Glomerular visceral epithelial cell (primary cell): ENCODE data around the gene TAC3.
A peak's percentile ranks its signal among the peaks of the same experiment; 100 is the strongest.
"Not testable (repeated sequence)": the region's sequence is repeated elsewhere in the genome, so short reads cannot be mapped to it uniquely, and the experiment has no call there.

Source experiments
- DNase-seq: peaks from one replicate; pipeline ENCODE4 v3.0.0-alpha.2; 2016; ENCODE audit errors: extremely low spot score

Gene TAC3

GRCh38 chr12:57016348-57016747, at the start of gene TAC3:
TAC3 (minus strand) TSS chr12:57016529; CDS start chr12:57015797, 732 bp downstream.
- DNase-seq = no peak

DNA sequence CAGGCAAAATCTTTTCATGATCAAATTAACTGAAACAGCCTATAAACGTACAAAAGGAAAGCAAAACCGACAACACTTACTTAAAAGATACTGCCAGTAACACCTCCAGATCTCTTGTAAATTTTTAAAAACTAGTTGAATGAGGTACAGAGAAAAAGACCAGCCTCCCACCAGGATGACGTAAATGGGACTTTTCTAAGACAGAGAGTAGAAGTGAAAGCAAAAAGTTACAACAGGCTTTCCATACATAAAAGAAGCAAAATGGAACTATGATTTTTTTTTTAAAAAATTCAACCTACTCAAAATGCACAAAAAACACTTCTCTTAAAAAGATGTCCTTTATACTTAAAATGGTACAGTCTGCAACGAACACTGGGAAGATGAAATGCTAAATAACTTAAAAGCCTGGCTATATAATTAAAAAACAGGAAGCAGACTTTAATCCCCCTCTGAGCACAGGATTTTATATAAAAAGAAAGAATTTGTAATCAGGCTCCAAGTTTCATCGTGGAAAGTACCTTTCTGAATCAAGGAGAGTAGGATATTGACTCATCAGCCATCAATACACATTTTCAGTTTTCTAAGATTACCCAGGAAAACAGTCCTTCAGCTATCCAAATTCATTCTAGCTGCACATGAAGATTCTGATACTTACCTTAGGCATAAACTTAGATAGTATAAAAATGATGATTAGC, 47.8 kb upstream of the TAC3 start:
- DNase-seq = no peak

DNA sequence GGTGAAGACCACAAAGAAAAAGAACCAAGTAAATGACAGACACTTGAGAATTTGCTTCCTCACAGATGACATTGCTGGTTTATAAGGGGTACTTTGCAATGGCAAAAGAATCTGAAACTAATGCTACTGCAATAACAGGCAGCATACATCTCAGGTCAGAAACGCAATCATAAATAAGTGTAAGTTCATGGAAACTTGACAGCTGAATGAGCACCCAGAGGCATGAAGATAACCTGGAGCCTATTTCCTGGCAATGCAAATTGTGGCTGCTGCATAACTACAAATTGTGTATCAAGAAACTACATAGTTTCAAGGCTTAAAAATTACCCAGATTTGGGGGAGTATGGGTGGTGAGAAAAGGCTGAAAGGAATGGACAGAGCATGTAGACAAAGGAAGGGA, 42.1 kb upstream of the TAC3 start:
- no peak for DNase-seq

DNA sequence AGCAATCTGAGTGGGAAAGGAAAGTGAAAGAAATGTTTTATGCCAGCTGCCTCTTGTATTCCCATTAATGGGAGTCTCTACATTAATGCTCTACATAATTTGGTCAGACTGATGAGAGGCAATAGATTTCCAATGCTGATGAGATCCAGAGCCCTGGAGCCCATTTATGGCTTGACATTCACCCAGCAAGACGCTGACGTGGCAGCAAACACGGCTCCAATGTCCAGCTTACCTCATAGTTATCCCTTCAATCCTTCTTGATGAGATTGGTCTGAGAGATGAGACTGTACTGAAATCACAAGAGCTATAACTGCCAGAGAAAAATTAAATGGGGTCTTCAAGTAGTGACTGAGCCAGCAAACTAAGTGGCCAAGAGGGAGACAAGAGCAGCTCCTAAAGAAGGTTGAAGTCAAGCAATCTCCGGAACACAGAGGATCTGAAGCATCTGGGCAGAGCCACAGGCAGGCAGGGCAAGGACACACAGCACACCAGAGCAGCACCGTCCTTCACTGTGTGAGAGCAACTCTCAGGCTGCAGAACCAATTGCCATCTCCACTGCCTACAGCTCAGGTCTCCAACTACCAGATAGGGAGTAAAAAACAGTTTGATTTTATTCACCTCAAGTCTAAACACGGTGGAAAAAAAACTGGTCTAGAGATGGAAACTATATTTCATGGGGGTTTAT, 40.9 kb upstream of the TAC3 start:
- DNase-seq = no peak

GRCh38 chr12:57055824-57056223, 39.5 kb upstream of the TAC3 start:
- DNase-seq = no peak

DNA sequence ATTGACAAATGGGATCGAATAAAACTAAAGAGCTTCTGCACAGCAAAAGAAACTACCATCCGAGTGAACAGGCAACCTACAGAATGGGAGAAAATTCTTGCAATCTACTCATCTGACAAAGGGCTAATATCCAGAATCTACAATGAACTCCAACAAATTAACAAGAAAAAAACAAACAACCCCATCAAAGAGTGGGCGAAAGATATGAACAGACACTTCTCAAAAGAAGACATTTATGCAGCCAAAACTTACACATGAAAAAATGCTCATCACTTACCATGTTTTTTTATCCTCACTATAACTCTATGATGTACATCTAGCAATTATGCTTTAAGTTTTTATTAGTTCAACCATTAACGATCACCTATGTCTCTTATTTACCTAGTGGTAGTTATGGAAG, 37.6 kb upstream of the TAC3 start:
- not testable (repeated sequence) for DNase-seq

GRCh38 chr12:57053146-57053545, 36.8 kb upstream of the TAC3 start:
- DNase-seq = not testable (repeated sequence)

DNA sequence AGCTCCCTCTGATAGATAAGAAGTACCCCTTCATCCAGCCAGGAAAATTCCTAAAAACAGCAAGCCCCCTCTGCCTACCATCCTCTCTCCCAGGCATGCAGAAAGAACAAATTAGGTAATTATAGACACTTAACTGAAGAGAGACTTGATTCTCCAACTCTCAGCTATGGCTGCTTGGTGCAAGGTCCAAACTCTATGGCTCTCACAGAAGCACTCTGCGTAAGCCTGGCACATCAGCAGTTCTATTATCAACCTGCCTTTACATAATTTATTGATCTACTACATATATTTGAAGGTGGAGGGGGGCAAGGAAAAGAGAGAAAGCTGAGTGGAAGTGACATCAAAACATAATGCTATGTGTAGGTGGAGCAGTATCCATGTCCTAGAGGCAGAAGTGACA, 34.7 kb upstream of the TAC3 start:
- no peak for DNase-seq

- DNase-seq = no peak
Observed at GRCh38 chr12:57049890-57050289, 33.6 kb upstream of the TAC3 start, which contains the start of gene MYO1A. MYO1A (minus strand) TSS chr12:57050129; CDS start chr12:57048323, 1,806 bp downstream.

DNA sequence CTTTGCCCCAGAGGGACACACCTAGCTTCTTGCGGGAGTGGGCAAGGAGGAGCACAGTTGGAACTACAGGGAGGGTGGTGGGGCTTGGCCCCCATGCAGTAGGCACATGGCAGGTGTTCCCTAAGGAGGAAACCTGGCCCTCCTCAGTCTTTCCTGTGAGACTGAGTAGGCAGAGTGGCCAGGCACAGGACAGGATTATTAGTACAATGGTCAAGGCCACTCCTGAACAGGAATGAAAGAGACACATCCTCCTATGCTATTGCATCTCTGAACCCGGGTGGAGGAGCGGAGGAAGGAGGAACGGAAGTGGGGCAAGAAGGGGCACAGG, 32.8 kb upstream of the TAC3 start:
- no peak for DNase-seq

DNA sequence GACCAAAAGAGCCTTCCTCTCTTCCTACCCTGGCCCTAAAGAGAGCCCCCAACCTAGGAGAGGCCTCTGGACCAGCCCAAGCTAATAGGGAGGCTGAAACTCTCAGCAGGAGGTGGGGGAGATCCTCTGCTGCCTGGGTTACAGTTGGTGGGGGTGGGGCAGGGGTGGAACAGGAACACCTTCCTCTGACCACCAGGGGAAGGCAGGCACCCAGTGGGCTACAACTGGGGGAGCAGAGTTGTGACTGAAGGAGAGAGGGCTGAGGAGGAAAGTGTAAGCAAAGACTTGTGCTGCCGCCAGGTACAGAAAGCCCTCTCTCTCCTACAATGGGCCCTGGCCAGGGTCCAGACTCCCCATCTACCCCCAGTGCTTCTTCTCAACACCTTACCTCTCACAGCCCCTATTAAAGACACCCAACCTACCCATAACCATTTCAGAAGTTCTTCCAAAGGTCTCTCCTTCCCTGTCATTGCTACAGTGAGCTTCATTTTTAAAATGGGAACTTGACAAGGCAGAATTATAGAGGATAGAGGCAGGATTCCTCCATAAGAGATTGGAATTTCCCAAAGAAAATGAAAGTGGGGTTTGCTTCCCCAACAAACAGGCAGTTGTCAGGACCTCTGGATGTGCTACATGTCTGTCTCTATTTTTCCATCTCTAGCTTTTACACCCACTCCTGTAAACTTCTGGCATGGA, 32.2 kb upstream of the TAC3 start:
- no peak for DNase-seq

DNA sequence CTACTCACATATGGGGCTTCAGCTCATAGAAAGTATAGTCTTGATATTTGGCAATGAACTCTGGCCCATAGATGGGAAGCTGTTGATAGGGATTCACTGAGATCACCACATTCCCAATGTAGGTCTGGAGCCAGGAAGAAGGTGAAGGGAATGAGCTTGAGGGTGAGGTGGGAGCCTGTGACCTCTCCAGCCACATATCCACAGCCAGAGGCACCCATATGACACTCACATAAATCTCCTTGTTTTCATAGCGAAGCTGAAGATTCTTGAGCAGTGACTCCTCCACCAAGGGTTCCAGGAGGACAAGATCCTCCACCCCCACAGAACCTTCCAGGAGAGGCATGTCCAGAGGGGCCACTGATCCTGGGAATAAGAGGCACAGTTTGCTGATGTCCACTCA, 31.7 kb upstream of the TAC3 start:
- DNase-seq = peak; percentile 34

DNA sequence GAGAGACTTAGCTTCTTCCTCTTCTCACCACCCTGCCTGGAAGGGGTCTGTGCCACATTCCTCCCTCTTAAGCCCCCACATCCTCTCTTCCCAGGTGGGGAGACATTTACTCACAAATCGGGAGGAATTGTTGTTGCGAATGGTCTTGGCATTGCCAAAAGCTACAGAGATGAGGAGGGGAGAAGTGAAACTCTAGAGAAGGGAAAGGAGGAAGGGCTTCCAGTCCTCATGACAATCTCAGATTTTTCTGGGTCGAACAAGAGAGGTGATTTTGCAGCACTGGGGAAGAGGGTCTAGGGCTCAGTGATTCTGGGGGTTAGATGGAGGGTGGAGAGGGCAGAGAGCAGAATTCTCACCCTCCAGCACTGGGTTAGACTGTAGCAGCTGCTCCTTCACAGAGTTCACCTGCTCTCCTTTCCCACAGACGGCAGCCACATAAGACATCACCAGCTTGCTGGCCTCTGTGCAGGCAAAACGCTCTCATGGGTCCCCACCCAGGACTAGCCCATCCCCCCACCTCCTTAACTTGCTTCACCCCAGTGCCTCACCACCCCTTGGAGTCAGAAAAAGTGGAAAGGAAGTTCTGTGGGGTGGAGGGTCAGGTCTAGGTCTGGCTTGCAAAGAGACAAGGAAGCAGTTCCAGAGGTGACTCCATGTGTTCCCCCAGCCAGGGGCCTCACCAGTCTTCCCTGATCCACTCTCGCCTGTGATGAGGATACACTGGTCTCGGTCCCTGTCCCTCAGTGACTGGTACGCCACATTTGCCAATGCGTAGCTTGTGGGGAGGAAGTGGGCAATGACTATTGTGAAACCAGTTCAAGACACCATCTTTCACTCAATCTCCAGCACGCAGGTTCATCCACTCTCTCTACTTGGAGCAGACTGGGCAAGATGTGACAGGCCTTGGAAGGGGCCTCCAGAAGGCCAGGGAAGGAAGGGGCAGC, 30.9 kb upstream of the TAC3 start:
- no peak for DNase-seq

DNA sequence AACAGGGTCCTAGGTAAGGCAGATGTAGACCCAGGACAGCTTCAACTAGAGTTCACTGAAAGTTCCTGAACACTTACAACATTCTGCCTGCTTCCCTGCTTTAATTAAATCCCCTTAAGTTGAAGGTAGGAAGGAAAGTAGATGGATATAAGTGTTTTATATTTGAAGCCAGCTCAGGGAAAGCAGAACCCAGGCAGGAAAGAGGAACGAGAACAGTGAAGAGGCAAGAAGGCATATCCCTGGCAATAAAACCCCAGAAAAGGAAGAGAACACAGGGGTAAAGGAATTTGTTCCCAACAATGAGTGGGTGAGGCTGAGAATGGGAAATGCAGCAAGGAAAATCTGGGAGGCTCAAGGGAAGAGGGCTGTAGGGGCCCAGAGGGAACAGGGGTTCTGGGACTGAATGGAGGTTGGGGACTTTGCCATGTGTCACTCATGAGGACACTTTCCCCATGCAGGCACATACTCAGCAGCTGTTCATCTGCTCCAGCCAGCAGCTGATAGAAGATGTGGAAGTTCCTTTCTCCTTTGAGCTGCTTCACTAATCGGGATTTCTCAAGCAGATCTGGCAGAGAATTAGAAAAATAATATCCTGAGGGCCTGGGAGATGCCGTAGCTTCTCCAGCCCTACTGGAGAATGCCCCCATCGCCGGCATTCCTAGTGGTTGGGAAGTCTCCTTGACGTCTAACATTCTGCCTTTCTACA, 29.9 kb upstream of the TAC3 start:
- DNase-seq = no peak

GRCh38 chr12:57044889-57045288, 28.6 kb upstream of the TAC3 start:
- no peak for DNase-seq

- no peak for DNase-seq
Observed at GRCh38 chr12:57044468-57044867, 28.1 kb upstream of the TAC3 start.

- no peak for DNase-seq
Observed at GRCh38 chr12:57042695-57043094, 26.4 kb upstream of the TAC3 start.

DNA sequence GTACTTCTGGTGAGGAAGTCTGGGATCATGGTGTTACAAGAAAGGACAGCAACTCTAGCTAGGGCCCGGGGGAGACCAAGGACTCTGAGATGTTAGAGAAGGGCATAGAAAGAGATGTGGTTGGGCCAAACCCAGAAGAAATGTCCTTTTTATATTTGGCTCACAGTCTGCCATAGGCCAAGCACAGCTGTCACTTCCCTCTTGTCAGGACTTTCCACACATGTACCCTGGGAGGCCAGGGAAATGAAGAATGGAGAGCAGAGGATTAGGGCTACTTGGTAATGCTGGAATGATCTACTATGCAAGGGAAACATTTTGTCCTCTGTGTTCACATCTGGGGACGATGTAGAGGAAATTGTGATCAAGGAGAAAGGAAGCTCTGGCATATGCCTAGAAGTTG, 24.4 kb upstream of the TAC3 start:
- no peak for DNase-seq

GRCh38 chr12:57040211-57040610, 23.9 kb upstream of the TAC3 start:
- DNase-seq = no peak

GRCh38 chr12:57039016-57039798, 22.9 kb upstream of the TAC3 start:
- no peak for DNase-seq
